HG03097 (cell line): Measurements from ENCODE around the gene SPARCL1.
A peak's percentile ranks its signal among the peaks of the same experiment; 100 is the strongest.
"Not testable (repeated sequence)": the region's sequence is repeated elsewhere in the genome, so short reads cannot be mapped to it uniquely, and the experiment has no call there.

ENCODE experiments used
- ATAC-seq: cut with Tn5 transposase; IDR thresholded peaks from one replicate; pipeline ENCODE4 v1.9.1; 2021; ENCODE audit not compliant: unreplicated experiment, low FRiP score

SPARCL1 gene

GRCh38 chr4:87505862-87506261 lies 23.3 kb downstream of the SPARCL1 start:
- ATAC-seq = no peak

GRCh38 chr4:87502580-87503238 lies 26.5 kb downstream of the SPARCL1 start:
- ATAC-seq = no peak

GRCh38 chr4:87500092-87500462 lies 29.1 kb downstream of the SPARCL1 start:
- ATAC-seq = peak; percentile 41

DNA sequence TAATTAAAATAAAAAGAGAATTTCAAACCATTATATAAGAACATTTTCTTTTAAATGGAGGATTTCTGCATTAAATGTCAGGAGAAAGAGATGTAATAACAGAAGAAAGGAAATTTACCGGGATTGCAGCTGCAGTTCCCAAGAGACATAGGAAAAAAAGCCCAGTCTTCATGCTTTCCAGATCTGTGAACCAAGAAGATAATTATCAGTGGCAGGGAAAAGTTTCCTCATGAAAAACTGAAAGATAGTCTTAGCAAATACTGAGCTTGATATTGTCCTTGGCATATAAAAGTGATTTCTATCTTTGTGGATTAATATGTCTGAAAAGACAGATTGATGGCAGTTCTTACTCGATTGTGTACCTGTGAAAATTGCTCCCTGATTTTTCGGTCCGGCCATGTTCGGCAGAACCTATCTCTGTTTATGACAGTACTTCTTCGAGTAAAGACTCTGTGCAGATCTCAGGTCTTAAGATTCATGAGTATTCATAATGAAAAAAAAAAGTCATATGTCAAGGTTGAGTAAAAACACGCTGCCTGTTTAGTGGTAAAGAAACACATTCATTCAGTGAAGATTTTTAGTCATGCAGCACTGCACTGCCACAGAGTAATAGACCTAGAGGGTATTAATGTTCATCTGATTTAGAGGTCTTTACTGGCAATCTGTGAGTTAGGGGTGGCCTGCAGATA lies 29.6 kb downstream of the SPARCL1 start:
- ATAC-seq = peak; percentile 70

DNA sequence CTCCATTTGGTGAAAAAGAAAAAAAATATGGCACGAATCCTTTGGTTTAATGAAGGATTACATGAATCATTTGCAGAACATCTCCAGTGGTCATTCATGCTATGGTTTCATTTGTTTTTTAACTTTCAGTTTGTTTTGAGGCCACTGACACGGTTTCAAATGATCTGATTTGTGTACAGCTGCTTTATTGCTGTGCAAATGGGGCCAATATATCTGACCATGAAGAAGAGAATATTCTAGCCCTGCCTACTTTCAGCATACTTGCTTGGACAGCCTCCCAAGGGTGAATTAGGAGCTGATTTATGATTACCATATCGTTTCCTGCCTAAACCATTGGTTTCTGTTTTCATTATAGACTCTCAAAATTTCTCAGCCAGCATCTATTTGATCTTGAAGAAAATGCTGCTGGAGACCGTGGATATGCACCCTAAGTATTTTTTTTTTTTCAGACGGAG lies 30.7 kb downstream of the SPARCL1 start:
- ATAC-seq = peak; percentile 81

DNA sequence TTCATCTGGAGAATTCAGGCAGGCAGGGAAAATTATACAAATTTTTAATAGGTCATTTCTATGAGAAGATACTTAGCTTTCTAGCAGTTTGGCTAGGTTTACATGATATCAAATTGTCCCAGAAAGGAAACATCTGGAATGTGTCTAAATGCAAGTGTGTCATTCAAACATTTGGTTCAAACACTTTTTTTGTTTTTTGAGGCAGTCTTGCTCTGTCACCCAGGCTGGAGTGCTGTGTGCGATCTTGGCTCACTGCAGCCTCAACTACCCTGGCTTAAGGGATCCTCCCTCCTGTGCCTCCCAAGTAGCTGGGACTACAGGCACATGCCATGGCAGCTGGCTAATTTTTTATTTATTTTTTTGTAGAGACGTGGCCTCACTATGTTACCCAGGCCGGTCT lies 31.6 kb downstream of the SPARCL1 start:
- no peak for ATAC-seq

DNA sequence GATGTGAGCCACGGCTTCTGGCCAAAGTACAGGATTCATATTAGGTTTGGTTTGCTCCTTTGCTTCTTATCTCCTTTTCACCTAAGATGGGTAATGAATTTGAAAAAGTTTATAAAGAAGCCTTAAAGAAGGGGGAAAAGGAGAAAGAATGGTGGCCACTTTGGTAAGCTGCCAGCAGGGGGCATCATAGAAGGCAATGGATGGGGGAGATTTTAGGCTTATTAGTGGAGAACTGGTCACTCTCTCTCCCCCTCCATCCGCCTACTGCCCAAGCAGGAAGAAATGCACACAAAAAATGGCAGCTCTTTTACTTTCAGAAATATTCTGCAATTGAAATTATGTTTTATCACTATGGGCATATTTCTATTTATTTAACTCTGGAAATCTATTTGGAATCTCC lies 32.0 kb downstream of the SPARCL1 start:
- ATAC-seq = no peak

DNA sequence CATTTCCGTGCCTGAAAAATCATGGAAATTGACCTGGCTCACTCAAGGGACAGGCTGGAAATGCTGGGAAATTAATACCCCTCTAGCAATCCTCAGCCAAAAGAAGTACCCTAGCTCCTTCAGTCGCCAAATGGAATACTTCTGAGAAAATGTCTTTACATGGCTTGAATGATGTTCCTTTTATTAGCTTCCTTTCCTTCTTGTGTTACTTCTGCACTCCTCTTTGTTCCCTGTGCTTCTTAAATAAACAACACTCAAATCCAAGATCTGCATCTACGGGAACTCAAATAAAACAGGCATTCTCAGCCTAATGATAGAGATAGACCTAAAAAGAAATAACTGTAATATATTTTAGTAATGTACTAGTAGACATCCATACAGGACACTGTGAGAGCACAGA lies 36.1 kb downstream of the SPARCL1 start:
- no peak for ATAC-seq

DNA sequence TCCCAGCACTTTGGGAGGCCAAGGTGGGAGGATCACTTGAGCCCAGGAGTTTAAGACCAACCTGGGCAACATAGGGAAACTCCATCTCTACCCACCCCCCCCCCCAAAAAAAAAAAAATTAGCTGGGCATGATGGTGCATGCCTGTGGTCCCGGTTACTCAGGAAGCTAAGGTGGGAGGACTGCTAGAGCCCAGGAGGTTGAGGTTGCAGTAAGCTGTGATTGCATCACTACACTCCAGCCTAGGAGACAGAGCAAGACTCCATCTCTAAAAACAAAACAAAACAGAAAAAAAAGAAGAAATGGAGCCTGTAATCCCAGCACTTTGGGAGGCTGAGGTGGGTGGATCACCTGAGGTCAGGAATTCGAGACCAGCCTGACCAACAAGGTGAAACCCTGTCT lies 37.3 kb downstream of the SPARCL1 start:
- not testable (repeated sequence) for ATAC-seq

DNA sequence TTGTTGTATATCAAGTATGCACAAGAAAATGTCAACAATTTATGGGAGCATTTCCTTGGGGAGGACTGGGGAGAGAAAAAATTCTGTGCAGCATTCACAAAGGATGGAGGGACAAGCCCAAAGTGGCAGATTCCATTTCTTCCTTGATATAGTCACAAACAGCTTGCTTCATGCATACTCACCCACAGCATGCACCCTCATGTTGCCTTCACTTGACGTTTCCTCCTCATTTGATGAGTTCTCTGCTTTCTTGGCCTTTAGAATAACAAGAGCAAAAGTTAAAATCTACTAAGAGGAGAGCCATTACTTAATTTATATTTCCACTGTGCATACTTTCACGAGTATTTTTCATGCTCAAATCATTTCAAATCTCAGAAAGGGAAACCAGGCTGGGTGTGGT lies 37.7 kb downstream of the SPARCL1 start:
- ATAC-seq = no peak

- no peak for ATAC-seq
Measured at GRCh38 chr4:87490664-87491369, 38.4 kb downstream of the SPARCL1 start.

DNA sequence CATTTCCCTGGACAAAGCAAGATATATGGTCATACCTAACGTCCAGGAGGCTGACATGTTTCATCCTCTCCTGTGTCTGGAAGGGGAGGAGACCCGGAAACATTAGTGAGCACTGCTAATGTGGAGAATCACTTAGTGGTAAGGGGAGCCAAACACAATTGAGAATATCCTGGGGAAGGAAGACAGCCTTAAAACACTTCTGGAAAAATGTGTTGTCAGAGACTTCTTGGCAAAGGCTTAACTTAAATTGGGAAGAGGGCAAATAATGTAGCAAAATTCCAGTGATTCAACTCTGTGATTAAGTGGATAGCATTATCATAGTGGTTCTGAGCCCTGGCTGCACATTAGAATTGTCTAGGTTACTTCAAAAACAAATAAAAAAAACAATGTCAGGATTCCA lies 39.5 kb downstream of the SPARCL1 start:
- ATAC-seq = no peak

- ATAC-seq = not testable (repeated sequence)
Measured at GRCh38 chr4:87488666-87489065, 40.5 kb downstream of the SPARCL1 start.

GRCh38 chr4:87483247-87483646 lies 45.9 kb downstream of the SPARCL1 start:
- not testable (repeated sequence) for ATAC-seq

- ATAC-seq = no peak
Measured at GRCh38 chr4:87481377-87481776, 47.8 kb downstream of the SPARCL1 start.

DNA sequence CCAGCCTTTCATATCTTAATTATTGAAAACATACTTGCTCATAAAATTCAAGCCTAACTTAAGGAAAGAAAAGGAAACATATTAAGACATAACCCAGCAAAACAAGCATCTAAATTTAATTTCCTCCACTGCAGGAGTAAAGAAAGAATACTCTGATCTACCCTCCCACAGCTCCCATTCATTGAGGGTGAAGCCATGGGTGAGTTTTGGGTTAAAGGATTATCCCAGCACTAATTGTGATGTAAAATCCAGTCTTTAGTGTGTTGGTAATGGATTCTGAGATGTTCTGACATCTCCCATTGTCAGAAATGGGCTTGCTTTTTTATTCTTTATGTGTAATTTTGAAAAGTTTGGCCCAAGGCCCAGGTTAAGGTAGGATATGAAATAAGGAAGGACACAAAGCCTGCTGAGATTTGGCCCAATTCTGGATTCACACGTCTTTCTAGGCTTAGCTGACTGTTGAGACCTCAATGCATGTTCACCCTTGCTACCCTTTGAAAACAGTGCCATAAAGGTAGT lies 50.4 kb downstream of the SPARCL1 start:
- no peak for ATAC-seq

GRCh38 chr4:87476934-87477333 lies 52.2 kb downstream of the SPARCL1 start:
- no peak for ATAC-seq

DNA sequence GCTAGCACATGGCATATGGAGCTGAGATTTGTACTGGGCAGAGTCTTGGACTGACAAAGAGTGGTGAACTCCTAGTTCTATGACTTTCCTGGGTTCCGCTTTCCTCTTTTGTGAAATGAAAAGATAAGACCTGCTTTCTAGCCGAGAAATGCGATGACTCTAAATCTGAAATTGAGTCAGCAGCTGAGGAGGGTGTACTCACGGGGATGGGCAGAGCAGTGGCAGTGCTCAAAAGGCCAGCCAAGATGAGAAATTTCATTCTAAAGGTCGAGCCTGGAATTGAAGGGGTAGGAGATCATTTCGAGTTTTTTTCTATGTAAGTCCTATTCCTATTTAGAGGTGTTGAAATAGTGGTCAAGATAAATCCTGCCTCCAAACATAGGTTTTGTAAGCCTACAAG lies 59.8 kb downstream of the SPARCL1 start:
- no peak for ATAC-seq

DNA sequence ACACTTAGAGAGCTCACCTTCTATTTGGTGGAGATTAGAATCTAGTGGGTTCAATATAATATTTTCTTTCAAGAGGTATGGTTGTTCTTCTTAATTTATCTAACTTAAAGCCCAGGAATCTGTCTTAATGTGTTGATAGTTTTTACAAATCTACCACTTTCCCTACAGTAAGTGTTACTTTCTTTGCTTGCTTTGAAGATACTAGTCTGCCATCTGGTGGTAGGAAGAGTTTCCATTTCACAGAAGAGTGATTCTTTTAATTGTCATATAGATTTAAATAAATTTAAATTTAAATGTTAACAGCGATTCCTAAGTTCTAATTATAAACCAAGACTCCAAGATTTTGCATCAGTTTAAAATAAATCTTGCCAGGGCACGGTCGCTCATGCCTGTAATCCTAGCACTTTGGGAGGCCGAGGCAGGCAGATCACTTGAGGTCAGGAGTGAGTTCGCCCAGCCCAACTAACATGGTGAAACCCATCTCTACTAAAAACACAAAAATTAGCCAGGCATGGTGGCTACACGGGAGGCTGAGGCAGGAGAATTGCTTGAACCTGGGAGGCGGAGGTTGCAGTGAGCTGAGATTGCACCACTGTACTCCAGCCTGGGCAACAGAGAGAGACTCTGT lies 63.3 kb downstream of the SPARCL1 start:
- no peak for ATAC-seq

DNA sequence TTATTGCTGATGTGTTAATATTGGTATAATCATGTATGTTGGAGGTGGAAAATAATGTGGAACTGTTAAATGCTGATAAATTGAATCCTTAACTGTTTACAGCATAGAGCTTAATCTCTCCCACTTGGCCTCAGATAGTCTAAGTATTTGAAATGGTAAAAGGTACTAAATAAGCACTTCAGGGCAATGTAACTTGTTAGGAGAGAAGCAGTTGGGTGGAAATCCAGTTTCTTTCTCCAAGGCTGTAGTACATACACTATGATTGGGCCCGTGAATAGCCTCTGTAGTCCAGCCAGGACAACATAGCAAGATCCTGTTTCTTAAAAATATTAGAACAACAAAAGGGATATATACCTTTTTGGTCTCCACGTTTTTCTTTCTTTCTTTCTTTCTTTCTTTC lies 67.1 kb downstream of the SPARCL1 start:
- no peak for ATAC-seq

DNA sequence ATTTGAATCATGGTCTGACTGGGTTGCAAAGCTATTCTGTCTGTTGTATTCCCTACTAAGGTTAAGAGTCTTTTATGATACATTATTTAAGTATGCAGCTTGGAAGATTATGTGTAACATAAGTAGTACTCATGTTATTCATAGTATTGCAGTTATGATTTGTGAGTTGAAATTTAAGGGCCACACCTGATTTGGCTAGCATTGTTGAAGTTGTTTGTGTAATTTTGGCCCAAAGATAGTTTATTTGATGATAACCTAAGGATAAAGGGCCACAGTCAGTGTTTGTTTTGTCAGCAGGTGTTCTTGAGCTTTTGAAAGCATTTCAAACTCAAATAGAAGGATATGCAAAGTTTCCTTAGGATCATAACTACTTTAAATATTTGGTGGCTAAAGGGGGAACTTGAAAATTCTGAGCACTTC lies 67.9 kb downstream of the SPARCL1 start:
- ATAC-seq = no peak
